PC-9 (cell line): ENCODE data around the gene FAM53A. TPM values are rescaled to one million over a fixed set of nuclear protein-coding genes. Genes with fewer than 3 reads are reported as not detected.
"Not testable (repeated sequence)": the region's sequence is repeated elsewhere in the genome, so short reads cannot be mapped to it uniquely, and the experiment has no call there.

Experiments
- BruUV-seq: library from RNA; stranded (reverse); fragments of 400-500 nt; replicated peaks from 2 replicates; lab custom pipeline; 2021; lab: Mats Ljungman, UMichigan
- CTCF ChIA-PET: fragments of 300-600 bp; sonication (Branson Sonifier 250); formaldehyde crosslinking; loops from one replicate; lab custom pipeline; 2022; ENCODE audit warnings: antibody characterized with exemption; lab: Charles Lee
- POLR2A ChIA-PET: fragments of 300-600 bp; sonication (Branson Sonifier 250); formaldehyde crosslinking; loops from one replicate; lab custom pipeline; 2022; ENCODE audit warnings: antibody characterized with exemption; ENCODE audit not compliant: unreplicated experiment; lab: Charles Lee
- DNase-seq, 2 experiments: peaks; one replicate each; pipeline versions ENCODE4 v3.0.0 to v3.0.0-alpha.2; 2015 to 2022; ENCODE audit warnings: mixed read lengths in 1 of 2
- H2AFZ ChIP-seq: fragments of 200-600 bp; sonication (generic); 2 replicates; pipeline ENCODE4 v1.8.1; 2017; ENCODE audit warnings: antibody characterized with exemption
- H3F3A ChIP-seq: fragments of 200-600 bp; sonication (generic); 2 replicates; pipeline ENCODE4 v1.8.1; 2017; ENCODE audit warnings: antibody characterized with exemption, mild to moderate bottlenecking, low read depth; ENCODE audit not compliant: insufficient read depth
- H3K27ac ChIP-seq: fragments of 200-600 bp; sonication (generic); 2 replicates; pipeline ENCODE4 v1.6.1; 2016; ENCODE audit warnings: mixed run types
- H3K27me3 ChIP-seq: fragments of 200-600 bp; sonication (generic); 2 replicates; pipeline ENCODE4 v1.6.1; 2016; ENCODE audit warnings: low read depth, mixed run types; ENCODE audit not compliant: insufficient read depth
- H3K36me3 ChIP-seq: fragments of 200-600 bp; sonication (generic); 2 replicates; pipeline ENCODE4 v1.6.1; 2016; ENCODE audit warnings: low read depth, mixed run types
- H3K4me1 ChIP-seq: fragments of 200-600 bp; sonication (generic); replicated peaks from 2 replicates; pipeline ENCODE4 v1.6.1; 2016; ENCODE audit warnings: mixed run types; ENCODE audit not compliant: insufficient read depth
- H3K4me2 ChIP-seq: fragments of 200-600 bp; sonication (generic); 2 replicates; pipeline ENCODE4 v1.6.1; 2017; ENCODE audit warnings: mixed run types
- H3K4me3 ChIP-seq: fragments of 200-600 bp; sonication (generic); 2 replicates; pipeline ENCODE4 v1.6.1; 2016; ENCODE audit warnings: mixed run types
- H3K79me2 ChIP-seq: fragments of 200-600 bp; sonication (generic); 2 replicates; pipeline ENCODE4 v1.6.1; 2017; ENCODE audit warnings: low read depth, mixed run types
- H3K9me2 ChIP-seq: fragments of 200-600 bp; sonication (generic); 2 replicates; pipeline ENCODE4 v1.8.1; 2017; ENCODE audit warnings: mild to moderate bottlenecking; ENCODE audit not compliant: insufficient read depth
- H3K9me3 ChIP-seq: fragments of 200-600 bp; sonication (generic); 2 replicates; pipeline ENCODE4 v1.8.1; 2016; ENCODE audit warnings: low read depth; ENCODE audit not compliant: insufficient read depth
- H4K20me1 ChIP-seq: fragments of 200-600 bp; sonication (generic); 2 replicates; pipeline ENCODE4 v1.8.1; 2017; ENCODE audit not compliant: insufficient read depth
- CTCF ChIP-seq: fragments of 200-600 bp; sonication (generic); conservative IDR thresholded peaks from 2 replicates; pipeline ENCODE4 v1.6.1; 2017; ENCODE audit warnings: mixed run types, antibody characterized with exemption, mild to moderate bottlenecking, moderate library complexity
- EZH2 ChIP-seq: fragments of 200-600 bp; sonication (generic); IDR thresholded peaks from 2 replicates; pipeline ENCODE4 v1.8.0; 2017; ENCODE audit warnings: antibody characterized with exemption, low read depth
- intact Hi-C: fragments of 100-400 bp; cut with micrococcal nuclease; formaldehyde crosslinking; loops from one replicate; pipeline ENCODE4 v1.10.0; 2022; ENCODE audit not compliant: unreplicated experiment
- total RNA-seq: library from RNA; stranded (reverse); gene quantifications from 2 replicates; pipeline ENCODE4 v1.2.3, GENCODE V29; 2021

FAM53A gene
- total RNA-seq, 1 experiment from 2014 or later: 4.0 TPM

- Histone ChIP-seq H4K20me1 (no peaks in the 10 kb centered on the region), H3K4me3 (no peak overlapping the region), H3K9me2 (no peaks in the 10 kb centered on the region), H3F3A (no peaks in the 10 kb centered on the region), H3K27ac (no peak overlapping the region), H3K79me2 (no peaks in the 10 kb centered on the region), H3K4me2 (no peak overlapping the region), H3K9me3 (no peaks in the 10 kb centered on the region), H3K36me3 (no peaks in the 10 kb centered on the region), H3K27me3 (peaks cover 6% of the 10 kb centered on the region; the same call in 1 of the 2 replicates), H2AFZ (no peak overlapping the region), H3K4me1 (no peaks in the 10 kb centered on the region)
- ChIA-PET POLR2A (no interaction called here), CTCF (no interaction called here)
- intact Hi-C loops: no loop called here
- no peak for DNase-seq
- no TSS peak for BruUV-seq
- TF ChIP-seq EZH2: no peak
- TF ChIP-seq CTCF: no peak
These were observed 9.4 kb downstream of the FAM53A start for GRCh38 chr4:1674682-1675081.

- no peak for DNase-seq
- Histone ChIP-seq H3K79me2 (no peaks in the 10 kb centered on the region), H3F3A (no peaks in the 10 kb centered on the region), H4K20me1 (no peaks in the 10 kb centered on the region), H2AFZ (no peak overlapping the region), H3K9me3 (no peaks in the 10 kb centered on the region), H3K4me2 (no peak overlapping the region), H3K4me1 (no peaks in the 10 kb centered on the region), H3K36me3 (no peaks in the 10 kb centered on the region), H3K9me2 (no peaks in the 10 kb centered on the region), H3K27me3 (peaks cover 6% of the 10 kb centered on the region; the same call in 1 of the 2 replicates), H3K4me3 (no peak overlapping the region), H3K27ac (no peak overlapping the region)
- POLR2A ChIA-PET: no interaction called here
- intact Hi-C loops: no loop called here
- no peak for TF ChIP-seq EZH2
- CTCF ChIA-PET: no interaction called here
- BruUV-seq: no TSS peak
These were observed 10.4 kb downstream of the FAM53A start for GRCh38 chr4:1673671-1674070.

GRCh38 chr4:1671011-1671410, 13.1 kb downstream of the FAM53A start:
- H3K79me2 ChIP-seq, H3F3A ChIP-seq, intact Hi-C loops, H2AFZ ChIP-seq, H3K4me3 ChIP-seq, POLR2A ChIA-PET, H4K20me1 ChIP-seq, H3K4me1 ChIP-seq, CTCF ChIA-PET, H3K9me3 ChIP-seq, H3K27ac ChIP-seq, H3K9me2 ChIP-seq, H3K36me3 ChIP-seq, H3K27me3 ChIP-seq, H3K4me2 ChIP-seq, DNase-seq, BruUV-seq: not testable (repeated sequence)

DNA sequence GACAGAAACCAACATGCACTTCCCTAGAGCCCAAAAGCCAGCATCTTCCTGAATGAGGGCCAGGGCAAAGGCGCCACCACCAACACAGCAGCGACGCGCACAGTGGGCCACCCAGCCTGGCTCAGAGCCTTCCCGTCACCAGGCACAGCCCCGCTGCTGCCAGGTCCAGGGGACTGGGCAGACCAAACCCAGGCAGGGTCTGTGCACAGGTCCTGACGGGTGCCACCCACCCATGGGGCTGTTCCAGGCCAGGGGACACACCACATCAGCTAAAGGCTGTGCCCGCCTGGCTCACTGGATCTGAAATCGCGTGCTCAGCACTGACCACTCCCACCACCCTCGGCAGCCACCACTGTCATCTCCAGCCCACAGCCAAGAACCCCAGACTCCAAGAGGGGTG, 13.8 kb downstream of the FAM53A start:
- CTCF ChIA-PET: no interaction called here
- no peak overlapping the region for H3K4me2 ChIP-seq
- no TSS peak for BruUV-seq
- no peaks in the 10 kb centered on the region for H3K27me3 ChIP-seq
- intact Hi-C loops: no loop called here
- H3K27ac ChIP-seq: no peak overlapping the region
- no peak for DNase-seq
- no peaks in the 10 kb centered on the region for H3K36me3 ChIP-seq
- H2AFZ ChIP-seq: no peak overlapping the region
- no peaks in the 10 kb centered on the region for H3K9me2 ChIP-seq
- H3K4me3 ChIP-seq: no peak overlapping the region
- POLR2A ChIA-PET: no interaction called here
- no peaks in the 10 kb centered on the region for H3K79me2 ChIP-seq
- no peaks in the 10 kb centered on the region for H3K9me3 ChIP-seq
- TF ChIP-seq CTCF (no peak), EZH2 (no peak)
- H3K4me1 ChIP-seq: no peaks in the 10 kb centered on the region
- no peaks in the 10 kb centered on the region for H3F3A ChIP-seq
- H4K20me1 ChIP-seq: no peaks in the 10 kb centered on the region
